Measurements from ENCODE around the gene SDK1. TPM values are rescaled to one million over a fixed set of nuclear protein-coding genes. Genes with fewer than 3 reads are reported as not detected.
A peak's percentile ranks its signal among the peaks of the same experiment; 100 is the strongest.

SDK1 gene
- total RNA-seq, 1 donor from 2014 or later = 0.08 TPM

DNA sequence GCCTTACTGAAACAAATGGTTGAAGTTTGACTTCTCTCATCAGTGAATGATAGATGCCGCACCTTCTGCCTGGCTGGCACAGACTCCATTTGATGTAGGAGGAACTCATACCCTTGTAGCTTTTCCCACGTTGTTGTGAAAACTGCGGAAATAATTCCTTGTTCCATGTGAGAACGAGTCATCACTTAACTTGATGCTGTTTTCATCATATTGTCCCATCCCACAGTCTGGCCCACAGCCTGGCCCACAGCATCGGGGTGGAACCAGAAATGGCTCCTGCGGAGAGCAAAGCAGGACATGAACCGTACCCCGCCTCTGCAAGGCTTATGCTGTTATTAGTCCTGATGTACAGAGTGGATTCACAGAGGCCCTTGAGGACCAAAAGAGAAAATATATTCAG is 587.0 kb downstream of the SDK1 start:
- no peaks in the 10 kb centered on the region for H3K36me3 Mint-ChIP-seq (ENCODE audit: low read depth)
- no peaks in the 10 kb centered on the region for H3K4me1 Mint-ChIP-seq (ENCODE audit: low read depth)
- H3K9me3 Mint-ChIP-seq = no peaks in the 10 kb centered on the region
- no peak overlapping the region for H3K27ac Mint-ChIP-seq
- H3K27me3 Mint-ChIP-seq (ENCODE audit: insufficient read depth) = peaks cover 2% of the 10 kb centered on the region
- intact Hi-C loops (cut with micrococcal nuclease) = no loop called here
- H3K4me3 Mint-ChIP-seq = no peak overlapping the region
- DNase-seq (ENCODE audit: low spot score) = no peak

DNA sequence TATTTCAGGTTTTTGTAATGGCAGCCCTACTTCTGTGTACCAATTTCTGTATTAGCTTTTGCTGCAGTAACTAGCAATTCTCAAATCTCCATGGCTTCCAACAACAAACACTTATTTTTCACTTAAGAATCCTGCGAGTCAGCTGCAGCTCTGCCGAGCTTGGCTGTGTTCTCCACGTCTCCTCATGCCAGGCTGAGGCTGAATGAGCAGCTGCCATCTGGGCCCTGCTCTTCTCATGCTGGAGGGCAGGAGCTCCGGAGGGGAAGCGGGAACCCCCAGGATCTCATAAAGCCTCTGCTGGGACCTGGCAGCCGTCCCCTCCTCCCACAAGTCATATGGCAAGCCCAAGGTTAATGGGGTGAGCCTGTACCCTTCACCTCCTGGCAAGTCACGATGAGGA is 591.1 kb downstream of the SDK1 start:
- Mint-ChIP-seq H3K9me3 (no peaks in the 10 kb centered on the region), H3K4me1 (ENCODE audit: low read depth) (no peaks in the 10 kb centered on the region), H3K27me3 (ENCODE audit: insufficient read depth) (peaks cover 7% of the 10 kb centered on the region), H3K36me3 (ENCODE audit: low read depth) (no peaks in the 10 kb centered on the region), H3K4me3 (no peak overlapping the region), H3K27ac (no peak overlapping the region)
- DNase-seq (ENCODE audit: low spot score) = no peak
- intact Hi-C loops (cut with micrococcal nuclease) = no loop called here

DNA sequence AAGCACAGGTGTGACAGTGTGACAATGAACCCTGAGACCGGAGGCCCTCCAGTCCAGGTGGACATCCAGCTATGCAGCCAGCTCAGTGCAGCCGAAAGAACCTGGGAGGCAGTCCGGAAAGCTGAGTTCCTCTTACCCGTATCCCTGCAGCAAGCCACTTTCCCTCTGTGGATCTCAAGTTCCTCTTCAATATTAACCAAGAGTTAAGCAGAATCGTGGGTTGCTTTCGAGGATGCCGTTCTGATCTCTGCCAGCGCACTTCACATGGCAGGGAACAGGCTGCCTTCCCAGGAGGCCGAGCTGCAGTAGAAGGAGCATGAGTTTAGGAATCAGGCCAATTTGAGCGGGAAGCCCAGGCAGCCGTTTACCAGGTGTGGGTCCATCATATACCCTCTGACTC is 591.6 kb downstream of the SDK1 start:
- H3K27me3 Mint-ChIP-seq (ENCODE audit: insufficient read depth) = peaks cover 7% of the 10 kb centered on the region
- H3K9me3 Mint-ChIP-seq = no peaks in the 10 kb centered on the region
- H3K36me3 Mint-ChIP-seq (ENCODE audit: low read depth) = no peaks in the 10 kb centered on the region
- intact Hi-C loops (cut with micrococcal nuclease) = no loop called here
- no peak for DNase-seq (ENCODE audit: low spot score)
- no peak overlapping the region for H3K27ac Mint-ChIP-seq
- no peak overlapping the region for H3K4me3 Mint-ChIP-seq
- H3K4me1 Mint-ChIP-seq (ENCODE audit: low read depth) = no peaks in the 10 kb centered on the region

DNA sequence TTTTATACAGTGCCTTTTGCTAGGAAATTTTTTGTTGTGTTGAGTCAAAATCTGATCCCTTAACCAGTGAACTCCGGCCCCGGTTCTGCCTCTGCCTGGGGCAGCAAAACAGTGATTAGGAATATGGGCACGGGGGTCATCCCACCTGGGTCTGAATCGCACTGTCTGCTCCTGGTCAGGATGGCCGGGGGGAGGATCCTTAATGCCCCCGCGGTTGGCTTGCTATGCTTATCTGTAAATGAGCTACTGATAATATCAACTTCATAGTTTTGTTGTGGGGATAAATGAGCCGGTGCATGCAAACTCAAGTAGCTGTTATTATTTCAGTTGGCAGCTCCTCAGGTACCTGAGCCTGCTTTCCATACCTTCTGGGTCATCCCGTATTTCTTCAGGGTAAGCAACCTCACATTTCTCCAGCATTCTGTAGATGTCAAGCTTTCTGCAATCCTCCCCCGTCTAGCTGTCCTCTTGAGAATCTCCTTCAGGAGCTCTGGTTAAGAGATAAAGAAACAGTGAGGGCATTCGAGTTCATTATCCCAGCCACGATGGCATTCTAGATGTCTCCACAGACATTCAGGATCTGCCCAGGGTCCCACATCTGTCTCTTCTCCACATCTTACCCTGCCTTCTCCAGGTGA is 592.2 kb downstream of the SDK1 start:
- H3K36me3 Mint-ChIP-seq (ENCODE audit: low read depth) = no peaks in the 10 kb centered on the region
- no peak for DNase-seq (ENCODE audit: low spot score)
- H3K27me3 Mint-ChIP-seq (ENCODE audit: insufficient read depth) = peaks cover 11% of the 10 kb centered on the region
- no peaks in the 10 kb centered on the region for H3K4me1 Mint-ChIP-seq (ENCODE audit: low read depth)
- no peak overlapping the region for H3K4me3 Mint-ChIP-seq
- intact Hi-C loops (cut with micrococcal nuclease) = no loop called here
- no peak overlapping the region for H3K27ac Mint-ChIP-seq
- H3K9me3 Mint-ChIP-seq = no peaks in the 10 kb centered on the region

DNA sequence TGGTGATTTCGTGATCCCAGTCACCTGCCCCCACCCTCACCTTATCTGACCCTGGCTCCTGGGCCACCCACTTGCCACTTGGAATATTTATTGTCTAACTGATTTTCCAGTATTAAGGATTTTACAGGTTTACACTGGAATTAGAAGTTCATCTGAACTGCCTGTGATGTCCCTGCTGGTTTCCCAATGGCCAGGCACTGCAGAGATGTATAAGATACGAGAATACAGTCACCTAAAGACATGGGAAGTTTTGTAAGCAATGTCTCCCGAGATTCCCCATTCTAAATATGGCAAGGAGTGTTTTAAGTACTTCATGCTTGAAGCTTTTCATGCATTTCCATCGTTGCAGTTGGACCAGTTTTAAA is 592.7 kb downstream of the SDK1 start:
- Mint-ChIP-seq H3K4me3 (no peak overlapping the region), H3K36me3 (ENCODE audit: low read depth) (no peaks in the 10 kb centered on the region), H3K4me1 (ENCODE audit: low read depth) (no peaks in the 10 kb centered on the region), H3K27me3 (ENCODE audit: insufficient read depth) (peaks cover 11% of the 10 kb centered on the region), H3K9me3 (no peaks in the 10 kb centered on the region), H3K27ac (no peak overlapping the region)
- DNase-seq (ENCODE audit: low spot score) = no peak
- intact Hi-C loops (cut with micrococcal nuclease) = no loop called here

DNA sequence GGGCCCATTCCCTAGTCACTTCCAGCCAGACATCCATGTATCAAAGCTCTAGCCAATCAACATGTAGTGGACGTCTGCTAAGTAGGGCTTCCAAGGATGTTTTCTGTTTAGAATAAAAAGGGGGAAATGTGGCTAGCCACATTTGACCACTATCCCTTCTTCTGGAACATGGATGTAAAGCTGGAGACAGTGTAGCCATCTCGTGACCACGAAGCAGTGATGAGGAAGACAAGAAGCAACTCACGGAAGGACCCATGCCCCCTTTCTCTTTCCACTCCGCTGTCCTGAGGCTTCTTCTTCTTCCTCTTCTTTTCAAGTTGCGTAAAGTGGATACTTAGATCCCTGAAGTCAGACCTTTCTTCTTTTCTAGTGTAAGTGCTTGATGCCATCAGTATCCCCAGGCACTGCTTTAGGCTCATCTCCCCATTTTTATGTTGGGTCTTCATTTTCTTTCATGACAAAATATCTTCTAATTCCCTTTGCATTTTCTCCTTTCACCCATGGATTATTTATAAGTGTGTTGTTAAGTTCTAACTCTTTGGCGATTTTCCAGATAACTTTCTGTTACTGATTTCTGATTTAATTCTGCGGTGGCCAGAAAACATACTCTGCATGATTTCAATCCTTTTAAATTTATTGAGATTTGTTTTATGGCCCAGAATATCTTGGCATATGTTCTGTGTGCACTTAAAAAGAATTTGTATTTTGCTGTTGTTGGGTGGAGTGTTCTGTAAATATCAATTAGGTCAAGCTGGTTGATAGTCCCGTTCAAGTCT is 594.5 kb downstream of the SDK1 start:
- Mint-ChIP-seq H3K4me1 (ENCODE audit: low read depth) (no peaks in the 10 kb centered on the region), H3K27ac (no peak overlapping the region), H3K36me3 (ENCODE audit: low read depth) (no peaks in the 10 kb centered on the region), H3K4me3 (no peak overlapping the region), H3K9me3 (no peaks in the 10 kb centered on the region), H3K27me3 (ENCODE audit: insufficient read depth) (peaks cover 11% of the 10 kb centered on the region)
- intact Hi-C loops (cut with micrococcal nuclease) = loop anchor here (5.0 kb wide), 1 partner anchor 1008 kb away; no protein-coding TSS in a partner anchor
- no peak for DNase-seq (ENCODE audit: low spot score)

DNA sequence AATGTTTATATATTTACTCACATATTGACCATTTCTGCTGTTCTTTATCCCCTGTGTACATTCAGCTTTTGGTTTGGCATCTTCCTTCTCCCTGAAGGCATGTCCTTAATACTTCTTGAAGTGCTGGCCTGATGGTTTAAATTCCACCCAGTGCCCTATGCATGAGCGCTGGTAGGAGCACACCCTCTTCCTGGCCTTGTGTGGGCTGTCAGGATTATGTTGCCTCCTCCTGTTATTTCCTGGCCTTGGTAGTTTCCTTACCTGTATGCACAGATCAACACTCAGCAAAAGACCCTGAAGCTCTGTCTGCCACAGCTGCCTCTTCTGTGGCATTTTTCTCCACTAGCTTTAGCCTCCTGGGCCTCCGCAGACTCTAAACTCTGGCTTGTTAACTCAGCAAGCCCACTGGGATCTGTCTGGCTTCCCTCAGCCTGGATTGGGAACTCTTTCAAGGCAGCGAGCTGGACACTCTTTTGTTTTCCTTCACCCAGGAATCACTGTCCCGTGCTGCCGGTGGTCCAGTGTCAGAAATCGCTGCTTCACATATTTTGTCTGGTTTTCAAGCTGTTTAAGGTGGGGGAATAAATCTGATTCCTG is 595.2 kb downstream of the SDK1 start:
- no peaks in the 10 kb centered on the region for H3K4me1 Mint-ChIP-seq (ENCODE audit: low read depth)
- intact Hi-C loops (cut with micrococcal nuclease) = loop anchor here (5.0 kb wide), 1 partner anchor 1009 kb away; no protein-coding TSS in a partner anchor
- DNase-seq (ENCODE audit: low spot score) = no peak
- no peak overlapping the region for H3K27ac Mint-ChIP-seq
- H3K27me3 Mint-ChIP-seq (ENCODE audit: insufficient read depth) = peaks cover 11% of the 10 kb centered on the region
- no peak overlapping the region for H3K4me3 Mint-ChIP-seq
- H3K36me3 Mint-ChIP-seq (ENCODE audit: low read depth) = no peaks in the 10 kb centered on the region
- H3K9me3 Mint-ChIP-seq = no peaks in the 10 kb centered on the region

DNA sequence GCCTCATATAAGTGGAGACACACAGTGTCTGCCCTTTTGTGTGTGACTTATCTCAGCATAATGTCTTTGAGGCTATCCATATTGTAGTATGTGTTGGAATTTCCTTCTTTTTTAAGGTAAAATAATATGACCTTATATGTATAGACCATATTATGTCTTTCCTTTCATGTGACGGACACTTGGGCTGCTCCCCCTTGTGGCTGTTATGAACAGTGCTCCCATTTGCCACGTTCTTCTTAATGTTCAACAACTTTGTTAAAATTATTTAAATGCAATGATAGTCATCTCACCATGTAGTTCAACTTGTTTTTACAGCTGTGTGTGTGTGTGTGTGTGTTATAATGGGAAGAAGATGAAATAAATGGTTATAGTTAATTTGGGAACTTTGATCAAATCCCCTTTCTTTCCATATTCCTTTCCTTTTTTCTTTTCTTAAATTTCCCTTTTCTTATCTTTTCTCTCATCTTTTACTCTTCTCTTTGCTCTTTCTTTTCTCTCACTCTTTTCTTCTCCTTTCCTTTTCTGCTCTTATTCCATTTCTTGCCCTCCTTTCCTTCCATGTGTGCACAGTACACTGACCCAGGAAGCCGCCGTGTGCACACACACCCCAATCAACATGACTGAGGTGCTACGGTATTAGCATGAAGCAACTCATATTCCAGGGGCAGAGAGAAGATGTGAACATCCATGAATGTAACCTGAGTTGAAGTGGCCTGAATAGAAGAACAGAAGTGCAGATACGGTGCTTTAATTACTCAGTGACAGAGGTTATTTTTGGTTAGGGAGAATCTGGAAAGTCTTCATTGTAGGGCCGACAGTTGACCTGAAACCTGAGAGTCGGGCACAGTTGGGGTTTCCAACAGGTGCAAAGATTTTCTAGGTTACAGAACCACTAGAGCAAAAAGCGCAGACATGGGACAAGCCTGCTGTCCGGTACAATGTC is 596.6 kb downstream of the SDK1 start:
- intact Hi-C loops (cut with micrococcal nuclease) = loop anchor here (1.0 to 5.0 kb wide), 2 partner anchors 597 to 1010 kb away; no protein-coding TSS in a partner anchor
- no peak overlapping the region for H3K27ac Mint-ChIP-seq
- DNase-seq (ENCODE audit: low spot score) = peak; percentile 22

DNA sequence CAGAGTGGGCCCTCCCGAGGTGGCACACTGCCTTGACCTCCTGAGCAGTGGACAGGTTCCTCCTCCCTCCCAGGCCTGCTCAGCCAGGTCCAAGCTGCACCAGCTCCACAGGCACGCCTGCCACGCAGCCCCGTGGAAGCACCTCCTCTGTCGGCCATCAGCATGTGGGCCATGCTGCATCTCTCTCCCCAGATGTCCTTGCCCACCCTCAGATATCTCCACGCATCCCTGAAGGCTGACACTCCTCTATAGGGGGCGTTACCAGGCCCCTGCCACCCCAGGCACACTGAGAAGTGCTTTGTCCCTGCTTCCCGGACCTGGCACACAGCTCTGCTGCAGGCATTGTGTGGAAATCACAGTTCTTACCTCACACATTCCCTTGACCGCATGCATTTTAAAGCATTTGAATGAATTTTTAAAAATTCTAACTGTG is 598.5 kb downstream of the SDK1 start:
- Mint-ChIP-seq H3K4me1 (ENCODE audit: low read depth) (no peaks in the 10 kb centered on the region), H3K36me3 (ENCODE audit: low read depth) (no peaks in the 10 kb centered on the region), H3K4me3 (no peak overlapping the region), H3K27me3 (ENCODE audit: insufficient read depth) (peaks cover 7% of the 10 kb centered on the region), H3K9me3 (no peaks in the 10 kb centered on the region), H3K27ac (no peak overlapping the region)
- intact Hi-C loops (cut with micrococcal nuclease) = loop anchor here (5.0 kb wide), 1 partner anchor 1012 kb away; no protein-coding TSS in a partner anchor
- DNase-seq (ENCODE audit: low spot score) = no peak

More for the DNA sequence above, 596.6 kb downstream of the SDK1 start:
- Mint-ChIP-seq H3K4me3 (no peak overlapping the region), H3K9me3 (no peaks in the 10 kb centered on the region), H3K27me3 (ENCODE audit: insufficient read depth) (peaks cover 14% of the 10 kb centered on the region), H3K36me3 (ENCODE audit: low read depth) (no peaks in the 10 kb centered on the region), H3K4me1 (ENCODE audit: low read depth) (no peaks in the 10 kb centered on the region)

DNA sequence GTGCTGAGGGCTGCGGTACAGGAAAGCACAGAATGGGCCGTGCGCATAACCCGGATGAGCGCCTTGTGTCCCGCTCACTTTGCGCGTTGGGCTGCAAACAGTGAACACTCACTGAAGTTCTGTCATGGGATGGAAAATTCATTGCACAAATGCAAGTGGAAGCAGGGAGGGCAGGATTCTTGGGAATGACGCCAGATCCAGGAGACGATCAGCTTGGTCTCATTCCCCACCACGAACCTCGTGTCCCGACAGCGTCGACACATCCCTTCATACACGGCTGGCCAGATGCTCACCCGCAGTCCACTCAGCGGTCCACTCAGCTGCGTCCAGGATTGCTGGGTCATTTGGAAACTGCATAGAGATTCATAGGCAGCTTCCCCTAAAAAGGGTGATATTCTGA is 607.1 kb downstream of the SDK1 start:
- Mint-ChIP-seq H3K4me1 (ENCODE audit: low read depth) (no peaks in the 10 kb centered on the region), H3K27ac (no peak overlapping the region), H3K4me3 (no peak overlapping the region), H3K27me3 (ENCODE audit: insufficient read depth) (peaks cover 2% of the 10 kb centered on the region), H3K9me3 (no peaks in the 10 kb centered on the region), H3K36me3 (ENCODE audit: low read depth) (no peaks in the 10 kb centered on the region)
- intact Hi-C loops (cut with micrococcal nuclease) = no loop called here
- DNase-seq (ENCODE audit: low spot score) = no peak

DNA sequence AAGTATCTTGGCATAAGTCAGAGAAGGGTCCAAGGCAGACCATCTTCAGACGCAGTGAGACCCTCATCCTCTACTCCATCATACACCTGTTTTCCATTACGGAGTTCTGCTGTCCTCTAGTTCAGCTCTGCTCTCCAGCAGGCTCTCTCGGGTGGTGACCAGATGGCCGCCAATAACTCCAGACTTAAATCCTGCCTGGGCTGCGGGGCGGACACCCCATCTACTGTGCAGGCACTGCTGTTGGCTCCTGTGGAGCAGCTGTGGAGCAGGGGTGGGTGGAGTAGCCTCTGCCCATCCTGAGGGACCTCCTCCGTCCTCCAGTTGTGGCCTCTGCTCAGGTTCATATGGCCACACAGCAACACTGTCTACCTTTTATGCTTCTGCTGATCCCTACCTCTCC is 608.1 kb downstream of the SDK1 start:
- Mint-ChIP-seq H3K4me3 (no peak overlapping the region), H3K9me3 (no peaks in the 10 kb centered on the region), H3K4me1 (ENCODE audit: low read depth) (no peaks in the 10 kb centered on the region), H3K27ac (no peak overlapping the region), H3K27me3 (ENCODE audit: insufficient read depth) (peaks cover 2% of the 10 kb centered on the region), H3K36me3 (ENCODE audit: low read depth) (no peaks in the 10 kb centered on the region)
- DNase-seq (ENCODE audit: low spot score) = no peak
- intact Hi-C loops (cut with micrococcal nuclease) = no loop called here

DNA sequence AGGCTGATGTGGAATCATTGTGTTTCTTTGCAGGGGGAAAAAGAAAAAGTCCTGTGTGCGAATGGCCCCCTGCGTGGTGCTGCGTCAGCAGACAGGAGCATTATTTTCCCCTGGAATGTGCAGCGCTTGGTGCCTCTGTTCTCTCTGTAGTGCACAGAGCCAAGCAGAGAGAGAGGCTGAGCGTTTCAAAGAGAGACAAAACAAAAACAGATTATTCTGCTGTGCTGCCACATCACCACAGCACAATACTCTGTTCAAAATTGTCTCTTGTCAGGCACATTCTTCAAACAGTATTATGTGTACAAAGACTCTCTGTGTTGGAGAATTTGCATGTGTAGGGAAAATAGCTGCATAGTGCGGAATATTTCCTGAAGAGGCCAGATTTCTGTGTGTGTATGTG is 609.0 kb downstream of the SDK1 start:
- no peak for DNase-seq (ENCODE audit: low spot score)
- H3K4me3 Mint-ChIP-seq = no peak overlapping the region
- H3K4me1 Mint-ChIP-seq (ENCODE audit: low read depth) = no peaks in the 10 kb centered on the region
- H3K36me3 Mint-ChIP-seq (ENCODE audit: low read depth) = no peaks in the 10 kb centered on the region
- peaks cover 2% of the 10 kb centered on the region for H3K27me3 Mint-ChIP-seq (ENCODE audit: insufficient read depth)
- intact Hi-C loops (cut with micrococcal nuclease) = no loop called here
- H3K27ac Mint-ChIP-seq = no peak overlapping the region
- H3K9me3 Mint-ChIP-seq = no peaks in the 10 kb centered on the region

Data from activated T-helper 1 cell treated with anti-CD3 and anti-CD28 coated beads, Interleukin-12 subunit alpha, Interleukin-12 subunit beta, Interleukin-2, Interleukin-4 antibody, amounts not matched to agents 30 ng/mL and 10 ng/mL and 1 ng/mL, durations not matched to agents 14 hours and 24 hours and 36 hours (primary cell).